GM23338 (cell line): Measurements from ENCODE around the gene WFDC12. TPM values are rescaled to one million over a fixed set of nuclear protein-coding genes. Genes with fewer than 3 reads are reported as not detected.

Source experiments
- CREB1 ChIP-seq: fragments of 250-450 bp; sonication (Bioruptor Pico); IDR thresholded peaks from 2 replicates; pipeline ENCODE4 v1.5.0; 2020; ENCODE audit warnings: low read depth, mild to moderate bottlenecking, moderate library complexity
- CTCF ChIP-seq, 2 experiments: fragments of 200-600 bp in 1 of 2; sonication (generic) in 1 of 2; conservative IDR thresholded peaks; 2 replicates each; pipeline versions ENCODE4 v1.5.1 to v1.6.1; 2016 to 2017; ENCODE audit warnings: antibody characterized with exemption in 2 of 2, low read depth in 2 of 2, mild to moderate bottlenecking in 2 of 2, moderate library complexity in 1 of 2
- ETS1 ChIP-seq: IDR thresholded peaks from 2 replicates; pipeline ENCODE4 v1.6.1; 2016; ENCODE audit warnings: antibody characterized with exemption
- EZH2 ChIP-seq: fragments of 200-600 bp; sonication (generic); IDR thresholded peaks from one replicate; pipeline ENCODE4 v1.8.0; 2017; ENCODE audit warnings: antibody characterized with exemption, mild to moderate bottlenecking, low read depth; ENCODE audit not compliant: unreplicated experiment
- POLR2AphosphoS5 ChIP-seq: IDR thresholded peaks from 2 replicates; pipeline ENCODE4 v1.6.1; 2016; ENCODE audit warnings: antibody characterized with exemption, low read depth
- REST ChIP-seq: IDR thresholded peaks from one replicate; pipeline ENCODE4 v1.6.1; 2018; ENCODE audit warnings: antibody characterized with exemption; ENCODE audit not compliant: unreplicated experiment
- STAT1 ChIP-seq: IDR thresholded peaks from one replicate; pipeline ENCODE4 v1.6.1; 2016; ENCODE audit warnings: antibody characterized with exemption; ENCODE audit not compliant: unreplicated experiment
- ZNF331 ChIP-seq: fragments of 250-450 bp; sonication (Bioruptor Pico); IDR thresholded peaks from 2 replicates; pipeline ENCODE4 v1.5.0; 2020; ENCODE audit warnings: low read depth, mild to moderate bottlenecking, moderate library complexity
- ZNF462 ChIP-seq: fragments of 250-450 bp; sonication (Bioruptor Pico); IDR thresholded peaks from 2 replicates; pipeline ENCODE4 v1.5.0; 2020; ENCODE audit warnings: mild to moderate bottlenecking, moderate library complexity
- polyA plus RNA-seq: library from polyadenylated mRNA; unstranded; fragments of >200 nt; fragmentation: Nextera tagmentation; extraction: Ambion mirVana; gene quantifications from 2 replicates; pipeline ENCODE4 v1.2.1, GENCODE V29; 2016
- total RNA-seq: library from RNA; depleted of rRNA; stranded (reverse); fragments of >200 nt; shearing (Covaris generic); gene quantifications from 2 replicates; pipeline ENCODE4 v1.2.3, GENCODE V29; 2014

WFDC12 gene
- total and polyA plus RNA-seq, 2 experiments from 2014 or later = not detected

GRCh38 chr20:45128099-45128498 is 3.8 kb upstream of the WFDC12 start (continued):
- TF ChIP-seq ZNF462 (no peak), ZNF331 (CRISPR knock-in tag) (no peak), STAT1 (no peak), CTCF (conservative IDR thresholded peaks at IDR 0.05; ENCODE audit: low read depth in 2 of 2) (no peak), CREB1 (CRISPR knock-in tag) (no peak), ETS1 (no peak), POLR2AphosphoS5 (no peak), EZH2 (no peak), REST (no peak)
